HL-60 (cell line): ENCODE results near the gene CD3D.

Source experiments
- DNase-seq, 2 experiments: peaks; one replicate each; pipeline ENCODE4 v3.0.0-alpha.2; 2010 to 2020; ENCODE audit warnings: low read depth in 1 of 2, low spot score in 1 of 2
- H3K27ac ChIP-seq: fragments of 250-450 bp; sonication (Bioruptor Pico); replicated peaks from 2 replicates; pipeline ENCODE4 v1.5.1; 2020; ENCODE audit warnings: mild to moderate bottlenecking, moderate library complexity
- H3K27me3 ChIP-seq: fragments of 250-450 bp; sonication (Bioruptor Pico); 2 replicates; pipeline ENCODE4 v1.5.1; 2021; ENCODE audit warnings: mild to moderate bottlenecking, moderate library complexity; ENCODE audit not compliant: insufficient read depth, poor library complexity, severe bottlenecking
- H3K4me3 ChIP-seq: replicated peaks from 2 replicates; pipeline ENCODE4 v1.5.1; 2011; ENCODE audit warnings: mild to moderate bottlenecking, control low read depth, low read length; ENCODE audit not compliant: insufficient read depth
- GABPA ChIP-seq: IDR thresholded peaks from 2 replicates; pipeline ENCODE4 v1.6.1; 2012; ENCODE audit warnings: low read depth
- POLR2AphosphoS5 ChIP-seq: IDR thresholded peaks from 2 replicates; pipeline ENCODE4 v1.6.1; 2012; ENCODE audit warnings: low read depth
- SPI1 ChIP-seq: IDR thresholded peaks from 2 replicates; pipeline ENCODE4 v1.6.1; 2012; ENCODE audit warnings: low read depth, mild to moderate bottlenecking, borderline replicate concordance
- TF ChIP-seq, protein P1 (sequence below): IDR thresholded peaks from one replicate; pipeline ENCODE4 v1.5.1; 2011; ENCODE audit warnings: low read length, control low read depth, inconsistent platforms; ENCODE audit not compliant: insufficient read depth
- TF ChIP-seq, protein P2 (sequence below): IDR thresholded peaks from 2 replicates; pipeline ENCODE4 v1.6.1; 2012; ENCODE audit warnings: low read depth; ENCODE audit not compliant: insufficient replicate concordance

The CD3D gene

DNA sequence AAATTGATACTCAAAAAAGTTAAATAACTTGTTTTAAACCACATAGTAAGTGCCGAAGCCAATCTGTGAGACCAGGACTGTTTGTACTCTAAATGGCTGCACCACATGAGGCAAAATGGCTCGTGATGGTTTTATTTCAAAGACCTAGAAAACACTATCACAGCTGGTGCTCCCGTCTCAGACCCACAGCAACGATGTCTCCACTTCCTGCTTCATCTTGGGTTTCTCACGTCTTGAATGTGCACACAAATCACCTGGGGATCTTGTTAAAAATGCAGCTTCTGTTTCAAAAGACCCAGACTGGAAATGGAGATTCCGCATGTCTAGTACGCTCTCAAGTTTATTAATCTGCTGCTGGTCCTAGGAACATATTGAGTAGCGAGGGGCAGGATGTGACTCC is 36.8 kb downstream of the CD3D start:
- DNase-seq, result no peak
- no peaks in the 10 kb centered on the region for H3K27me3 ChIP-seq
- no peak overlapping the region for H3K27ac ChIP-seq
- no peak overlapping the region for H3K4me3 ChIP-seq
- TF ChIP-seq, protein P1, sequence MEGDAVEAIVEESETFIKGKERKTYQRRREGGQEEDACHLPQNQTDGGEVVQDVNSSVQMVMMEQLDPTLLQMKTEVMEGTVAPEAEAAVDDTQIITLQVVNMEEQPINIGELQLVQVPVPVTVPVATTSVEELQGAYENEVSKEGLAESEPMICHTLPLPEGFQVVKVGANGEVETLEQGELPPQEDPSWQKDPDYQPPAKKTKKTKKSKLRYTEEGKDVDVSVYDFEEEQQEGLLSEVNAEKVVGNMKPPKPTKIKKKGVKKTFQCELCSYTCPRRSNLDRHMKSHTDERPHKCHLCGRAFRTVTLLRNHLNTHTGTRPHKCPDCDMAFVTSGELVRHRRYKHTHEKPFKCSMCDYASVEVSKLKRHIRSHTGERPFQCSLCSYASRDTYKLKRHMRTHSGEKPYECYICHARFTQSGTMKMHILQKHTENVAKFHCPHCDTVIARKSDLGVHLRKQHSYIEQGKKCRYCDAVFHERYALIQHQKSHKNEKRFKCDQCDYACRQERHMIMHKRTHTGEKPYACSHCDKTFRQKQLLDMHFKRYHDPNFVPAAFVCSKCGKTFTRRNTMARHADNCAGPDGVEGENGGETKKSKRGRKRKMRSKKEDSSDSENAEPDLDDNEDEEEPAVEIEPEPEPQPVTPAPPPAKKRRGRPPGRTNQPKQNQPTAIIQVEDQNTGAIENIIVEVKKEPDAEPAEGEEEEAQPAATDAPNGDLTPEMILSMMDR, result no peak

DNA sequence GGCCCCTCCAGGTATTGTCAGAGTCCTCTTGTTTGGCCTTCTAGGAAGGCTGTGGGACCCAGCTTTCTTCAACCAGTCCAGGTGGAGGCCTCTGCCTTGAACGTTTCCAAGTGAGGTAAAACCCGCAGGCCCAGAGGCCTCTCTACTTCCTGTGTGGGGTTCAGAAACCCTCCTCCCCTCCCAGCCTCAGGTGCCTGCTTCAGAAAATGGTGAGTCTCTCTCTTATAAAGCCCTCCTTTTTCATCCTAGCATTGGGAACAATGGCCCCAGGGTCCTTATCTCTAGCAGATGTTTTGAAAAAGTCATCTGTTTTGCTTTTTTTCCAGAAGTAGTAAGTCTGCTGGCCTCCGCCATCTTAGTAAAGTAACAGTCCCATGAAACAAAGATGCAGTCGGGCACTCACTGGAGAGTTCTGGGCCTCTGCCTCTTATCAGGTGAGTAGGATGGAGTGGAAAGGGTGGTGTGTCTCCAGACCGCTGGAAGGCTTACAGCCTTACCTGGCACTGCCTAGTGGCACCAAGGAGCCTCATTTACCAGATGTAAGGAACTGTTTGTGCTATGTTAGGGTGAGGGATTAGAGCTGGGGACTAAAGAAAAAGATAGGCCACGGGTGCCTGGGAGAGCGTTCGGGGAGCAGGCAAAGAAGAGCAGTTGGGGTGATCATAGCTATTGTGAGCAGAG is 37.8 kb downstream of the CD3D start, which contains the start of gene CD3E:
TSS of gene CD3E (plus strand) at position 163 of the 681 bp plus-strand sequence. CDS start at position 386, 223 bp downstream.
- TF ChIP-seq, protein P1, result no peak
- TF ChIP-seq POLR2AphosphoS5 (no peak), SPI1 (no peak), GABPA (no peak)
- TF ChIP-seq, protein P2, sequence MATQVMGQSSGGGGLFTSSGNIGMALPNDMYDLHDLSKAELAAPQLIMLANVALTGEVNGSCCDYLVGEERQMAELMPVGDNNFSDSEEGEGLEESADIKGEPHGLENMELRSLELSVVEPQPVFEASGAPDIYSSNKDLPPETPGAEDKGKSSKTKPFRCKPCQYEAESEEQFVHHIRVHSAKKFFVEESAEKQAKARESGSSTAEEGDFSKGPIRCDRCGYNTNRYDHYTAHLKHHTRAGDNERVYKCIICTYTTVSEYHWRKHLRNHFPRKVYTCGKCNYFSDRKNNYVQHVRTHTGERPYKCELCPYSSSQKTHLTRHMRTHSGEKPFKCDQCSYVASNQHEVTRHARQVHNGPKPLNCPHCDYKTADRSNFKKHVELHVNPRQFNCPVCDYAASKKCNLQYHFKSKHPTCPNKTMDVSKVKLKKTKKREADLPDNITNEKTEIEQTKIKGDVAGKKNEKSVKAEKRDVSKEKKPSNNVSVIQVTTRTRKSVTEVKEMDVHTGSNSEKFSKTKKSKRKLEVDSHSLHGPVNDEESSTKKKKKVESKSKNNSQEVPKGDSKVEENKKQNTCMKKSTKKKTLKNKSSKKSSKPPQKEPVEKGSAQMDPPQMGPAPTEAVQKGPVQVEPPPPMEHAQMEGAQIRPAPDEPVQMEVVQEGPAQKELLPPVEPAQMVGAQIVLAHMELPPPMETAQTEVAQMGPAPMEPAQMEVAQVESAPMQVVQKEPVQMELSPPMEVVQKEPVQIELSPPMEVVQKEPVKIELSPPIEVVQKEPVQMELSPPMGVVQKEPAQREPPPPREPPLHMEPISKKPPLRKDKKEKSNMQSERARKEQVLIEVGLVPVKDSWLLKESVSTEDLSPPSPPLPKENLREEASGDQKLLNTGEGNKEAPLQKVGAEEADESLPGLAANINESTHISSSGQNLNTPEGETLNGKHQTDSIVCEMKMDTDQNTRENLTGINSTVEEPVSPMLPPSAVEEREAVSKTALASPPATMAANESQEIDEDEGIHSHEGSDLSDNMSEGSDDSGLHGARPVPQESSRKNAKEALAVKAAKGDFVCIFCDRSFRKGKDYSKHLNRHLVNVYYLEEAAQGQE, result no peak
- Histone ChIP-seq H3K27ac (no peak within 1 kb of the TSS), H3K27me3 (no peaks in the 10 kb centered on the region), H3K4me3 (no peak within 1 kb of the TSS)
- DNase-seq, result peak in 1 of 2 experiments; percentile 13

DNA sequence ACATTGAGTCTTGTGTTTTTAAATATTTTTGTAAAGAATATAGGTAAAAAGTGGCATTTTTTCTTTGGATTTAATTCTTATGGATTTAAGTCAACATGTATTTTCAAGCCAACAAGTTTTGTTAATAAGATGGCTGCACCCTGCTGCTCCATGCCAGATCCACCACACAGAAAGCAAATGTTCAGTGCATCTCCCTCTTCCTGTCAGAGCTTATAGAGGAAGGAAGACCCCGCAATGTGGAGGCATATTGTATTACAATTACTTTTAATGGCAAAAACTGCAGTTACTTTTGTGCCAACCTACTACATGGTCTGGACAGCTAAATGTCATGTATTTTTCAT is 38.3 kb downstream of the CD3D start:
- TF ChIP-seq, protein P2, result no peak
- TF ChIP-seq SPI1 (no peak), POLR2AphosphoS5 (no peak), GABPA (no peak)
- TF ChIP-seq, protein P1, result no peak
- Histone ChIP-seq H3K4me3 (no peak overlapping the region), H3K27me3 (no peaks in the 10 kb centered on the region), H3K27ac (no peak overlapping the region)
- DNase-seq, result no peak
